IPS DF 6.9 (cell line): ENCODE measurements around the gene MRM3.
A peak's percentile ranks its signal among the peaks of the same experiment; 100 is the strongest.
"Not testable (repeated sequence)": the region's sequence is repeated elsewhere in the genome, so short reads cannot be mapped to it uniquely, and the experiment has no call there.

Experiments
- DNase-seq: peaks from one replicate; pipeline ENCODE4 v3.0.0-alpha.2; 2013; ENCODE audit warnings: low read depth, low spot score
- H3K27ac ChIP-seq: one replicate; pipeline ENCODE4 v1.5.1; 2013; ENCODE audit warnings: low read length, control low read depth
- H3K27me3 ChIP-seq: 2 replicates; pipeline ENCODE4 v1.6.1; 2013; ENCODE audit warnings: mild to moderate bottlenecking, low read length; ENCODE audit not compliant: control insufficient read depth, insufficient read depth
- H3K36me3 ChIP-seq: 2 replicates; pipeline ENCODE4 v1.6.1; 2013; ENCODE audit warnings: low read length; ENCODE audit not compliant: control insufficient read depth, insufficient read depth
- H3K4me1 ChIP-seq: 2 replicates; pipeline ENCODE4 v1.6.1; 2013; ENCODE audit warnings: low read length; ENCODE audit not compliant: control insufficient read depth, insufficient read depth
- H3K4me3 ChIP-seq: 2 replicates; pipeline ENCODE4 v1.5.1; 2013; ENCODE audit warnings: mild to moderate bottlenecking, low read length
- H3K9me3 ChIP-seq: 2 replicates; pipeline ENCODE4 v1.6.1; 2013; ENCODE audit warnings: low read length, inconsistent platforms; ENCODE audit not compliant: control insufficient read depth, insufficient read depth
- WGBS: extraction: QIAGEN DNeasy Blood & Tissue Kit; methylation state at CpG from one replicate; pipeline ENCODE4 v1.1.7; 2013; ENCODE audit warnings: mixed read lengths, missing lambda C conversion rate; ENCODE audit not compliant: insufficient read length, insufficient coverage; 5-methylcytosine and 5-hydroxymethylcytosine counted together

MRM3 gene

GRCh38 chr17:746181-746580 lies 36.0 kb upstream of the MRM3 start:
- peaks cover 38% of the 10 kb centered on the region for H3K36me3 ChIP-seq
- WGBS: no CpG with 5 or more reads among the region's 9 CpGs

DNA sequence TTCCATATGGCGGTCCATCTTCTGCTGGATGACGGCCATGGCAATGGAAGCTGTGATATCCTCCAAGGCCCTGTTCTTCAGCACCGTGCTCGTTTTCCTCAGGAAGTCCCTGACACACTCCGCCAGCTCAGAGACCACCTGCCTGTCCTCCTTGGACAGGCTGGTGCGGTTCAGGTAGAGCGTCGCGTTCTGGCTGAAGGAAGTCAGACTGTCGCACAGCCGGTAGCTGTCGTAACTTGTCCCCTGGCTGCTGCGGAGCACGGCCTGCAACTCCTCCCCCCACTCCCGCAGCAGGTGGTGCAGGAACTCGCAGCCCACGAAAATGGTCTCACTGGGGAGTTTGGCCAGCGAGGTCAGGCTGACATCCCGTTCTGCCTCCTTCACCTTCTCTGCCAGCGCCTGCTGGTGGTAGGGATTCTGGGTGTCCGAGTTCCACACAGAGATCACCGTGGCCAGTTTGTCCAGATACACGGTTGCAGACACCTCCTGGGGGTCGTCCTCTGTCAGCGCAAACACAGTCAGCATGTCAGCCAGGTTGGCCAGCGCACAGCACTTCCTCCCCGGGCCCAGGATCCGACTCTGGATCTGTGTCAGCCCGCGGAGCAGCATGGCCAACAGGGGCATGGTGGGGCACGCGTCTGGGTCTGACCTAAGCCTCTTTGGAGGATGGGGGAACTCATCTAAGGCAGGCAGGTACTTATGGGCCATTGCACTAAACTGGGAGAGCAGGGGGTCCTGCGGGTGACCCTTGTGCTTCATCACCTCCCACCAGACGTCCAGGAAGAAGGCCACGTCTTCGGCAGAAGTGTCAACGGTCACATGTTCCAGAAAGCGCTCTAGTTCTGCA lies 35.1 kb upstream of the MRM3 start:
- Histone ChIP-seq H3K27me3 (no peaks in the 10 kb centered on the region), H3K36me3 (peaks cover 32% of the 10 kb centered on the region), H3K4me3 (no peak overlapping the region), H3K27ac (no peak overlapping the region), H3K9me3 (no peaks in the 10 kb centered on the region), H3K4me1 (no peaks in the 10 kb centered on the region)
- no CpG with 5 or more reads among the region's 38 CpGs for WGBS
- no peak for DNase-seq

More at GRCh38 chr17:746181-746580, 36.0 kb upstream of the MRM3 start:
- no peak for DNase-seq
- no peak overlapping the region for H3K27ac ChIP-seq
- no peaks in the 10 kb centered on the region for H3K27me3 ChIP-seq
- H3K4me1 ChIP-seq: no peaks in the 10 kb centered on the region
- no peak overlapping the region for H3K4me3 ChIP-seq
- no peaks in the 10 kb centered on the region for H3K9me3 ChIP-seq

DNA sequence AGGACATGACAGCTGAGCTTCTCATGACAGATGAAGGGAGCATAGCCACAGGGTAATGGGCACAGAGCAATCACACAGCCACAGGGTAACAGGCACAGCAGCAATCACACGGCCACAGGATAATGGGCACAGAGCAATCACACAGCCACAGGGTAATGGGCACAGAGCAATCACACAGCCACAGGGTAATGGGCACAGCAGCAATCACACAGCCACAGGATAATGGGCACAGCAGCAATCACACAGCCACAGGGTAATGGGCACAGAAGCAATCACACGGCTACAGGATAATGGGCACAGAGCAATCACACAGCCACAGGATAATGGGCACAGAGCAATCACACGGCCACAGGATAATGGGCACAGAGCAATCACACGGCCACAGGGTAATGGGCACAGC lies 33.5 kb upstream of the MRM3 start:
- no CpG with 5 or more reads among the region's 4 CpGs for WGBS
- H3K36me3 ChIP-seq: peaks cover 29% of the 10 kb centered on the region

GRCh38 chr17:749359-749758 lies 32.8 kb upstream of the MRM3 start:
- H3K27ac ChIP-seq, H3K4me3 ChIP-seq, H3K9me3 ChIP-seq, DNase-seq, H3K27me3 ChIP-seq, H3K4me1 ChIP-seq: not testable (repeated sequence)
- WGBS: no CpG with 5 or more reads among the region's 7 CpGs
- H3K36me3 ChIP-seq: peaks cover 29% of the 10 kb centered on the region

More for the DNA sequence above, 33.5 kb upstream of the MRM3 start:
- H3K9me3 ChIP-seq, H3K27ac ChIP-seq, DNase-seq, H3K4me1 ChIP-seq, H3K27me3 ChIP-seq, H3K4me3 ChIP-seq: not testable (repeated sequence)

GRCh38 chr17:750431-751037 lies 31.6 kb upstream of the MRM3 start:
- Histone ChIP-seq H3K36me3 (peaks cover 22% of the 10 kb centered on the region), H3K27me3 (no peaks in the 10 kb centered on the region), H3K27ac (no peak overlapping the region), H3K9me3 (no peaks in the 10 kb centered on the region), H3K4me3 (no peak overlapping the region), H3K4me1 (no peaks in the 10 kb centered on the region; the same call in 1 of the 2 replicates)
- DNase-seq: no peak
- WGBS: no CpG with 5 or more reads among the region's 8 CpGs

GRCh38 chr17:751269-752001 lies 30.7 kb upstream of the MRM3 start:
- Histone ChIP-seq H3K4me3 (peak overlapping the region; percentile 85), H3K36me3 (peaks cover 14% of the 10 kb centered on the region), H3K27ac (no peak overlapping the region), H3K27me3 (no peaks in the 10 kb centered on the region), H3K9me3 (no peaks in the 10 kb centered on the region), H3K4me1 (no peaks in the 10 kb centered on the region; the same call in 1 of the 2 replicates)
- no peak for DNase-seq
- no CpG with 5 or more reads among the region's 49 CpGs for WGBS

DNA sequence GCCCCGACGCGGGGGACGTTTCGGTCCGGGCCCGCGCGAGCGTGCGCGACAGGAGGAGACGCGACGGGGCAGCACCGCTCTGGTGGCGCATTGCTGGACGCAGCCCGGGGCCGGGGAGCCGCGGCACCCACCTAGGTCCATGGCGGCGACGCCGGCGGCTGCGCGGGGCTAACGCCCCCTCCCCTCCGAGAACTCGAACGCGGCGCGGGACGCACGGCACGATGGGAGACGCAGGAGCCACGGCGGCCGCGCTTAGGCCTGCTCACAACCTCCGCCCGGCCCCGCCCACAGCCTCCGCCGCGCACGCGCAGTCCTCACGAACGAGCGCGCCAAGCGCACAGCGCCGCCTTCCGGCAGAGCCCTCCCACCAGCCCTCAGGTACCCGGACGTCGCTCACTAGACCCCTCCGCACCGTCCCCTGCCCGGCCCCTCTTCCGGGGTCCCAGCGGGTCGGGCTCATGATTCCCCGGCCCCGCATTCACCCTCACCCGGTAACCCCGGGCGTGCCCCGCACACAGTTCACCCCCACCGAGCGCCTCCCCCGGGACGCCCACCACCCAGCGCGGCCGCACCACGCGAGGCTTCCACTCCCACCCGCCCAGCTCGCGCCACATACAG lies 30.0 kb upstream of the MRM3 start, which contains the start of gene GEMIN4:
GEMIN4 (minus strand) TSS at position 263 of the 618 bp plus-strand sequence; CDS start at position 141, 122 bp downstream.
- WGBS: no CpG with 5 or more reads among the region's 87 CpGs

DNA sequence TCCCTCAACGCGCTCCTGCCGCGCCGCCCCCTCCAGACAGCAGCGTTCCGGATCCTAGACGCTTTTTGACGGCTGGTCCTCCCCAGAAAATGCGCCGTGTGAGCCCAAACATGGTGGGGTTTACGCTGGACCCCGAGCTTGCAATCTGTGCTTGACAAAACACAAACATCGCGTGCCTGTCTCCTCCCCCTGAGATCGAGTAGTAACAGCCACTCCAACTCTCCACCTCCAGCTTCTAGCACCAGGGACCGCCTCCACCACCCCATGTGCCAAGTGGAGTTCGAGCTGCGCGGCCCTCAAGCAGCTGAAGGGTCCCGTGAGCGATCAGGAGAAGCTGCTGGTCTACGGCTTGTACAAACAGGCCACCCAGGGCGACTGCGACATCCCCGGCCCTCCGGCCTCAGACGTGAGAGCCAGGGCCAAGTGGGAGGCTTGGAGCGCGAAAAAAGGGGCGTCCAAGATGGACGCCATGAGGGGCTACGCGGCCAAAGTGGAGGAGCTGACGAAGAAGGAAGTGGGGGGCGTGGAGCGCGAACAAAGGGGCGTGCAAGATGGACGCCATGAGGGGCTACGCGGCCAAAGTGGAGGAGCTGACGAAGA lies 29.4 kb upstream of the MRM3 start:
- no peaks in the 10 kb centered on the region; the same call in 1 of the 2 replicates for H3K4me1 ChIP-seq
- WGBS: no CpG with 5 or more reads among the region's 43 CpGs
- H3K27ac ChIP-seq: no peak overlapping the region
- no peak for DNase-seq
- no peaks in the 10 kb centered on the region for H3K9me3 ChIP-seq
- H3K36me3 ChIP-seq: peaks cover 1% of the 10 kb centered on the region
- H3K4me3 ChIP-seq: peak overlapping the region; percentile 85; the same call in 1 of the 2 replicates
- no peaks in the 10 kb centered on the region for H3K27me3 ChIP-seq

More for the DNA sequence above, 30.0 kb upstream of the MRM3 start, which contains the start of gene GEMIN4:
- Histone ChIP-seq H3K4me3 (peak within 1 kb of the TSS; percentile 85), H3K4me1 (no peaks in the 10 kb centered on the region; the same call in 1 of the 2 replicates), H3K9me3 (no peaks in the 10 kb centered on the region), H3K36me3 (peaks cover 8% of the 10 kb centered on the region), H3K27ac (no peak within 1 kb of the TSS), H3K27me3 (no peaks in the 10 kb centered on the region)
- DNase-seq: peak; percentile 90

DNA sequence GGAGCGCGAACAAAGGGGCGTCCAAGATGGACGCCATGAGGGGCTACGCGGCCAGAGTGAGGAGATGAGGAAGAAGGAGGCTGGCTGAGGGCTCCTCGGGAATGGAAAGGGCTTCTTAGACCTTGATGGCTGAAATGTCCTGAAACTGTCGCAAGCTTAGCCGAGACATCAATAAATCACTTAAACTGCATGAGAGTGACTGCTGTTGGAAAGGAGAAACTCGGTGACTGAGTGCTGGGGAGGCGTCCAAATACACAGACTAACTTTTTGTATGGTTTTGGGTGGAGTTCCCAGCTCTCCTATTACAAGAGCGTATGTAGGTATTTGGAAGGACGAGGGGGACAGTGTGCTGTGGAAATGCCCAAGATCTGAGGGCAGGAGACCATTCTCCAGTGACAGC lies 28.7 kb upstream of the MRM3 start:
- H3K4me3 ChIP-seq: no peak overlapping the region
- no CpG with 5 or more reads among the region's 13 CpGs for WGBS
- no peaks in the 10 kb centered on the region for H3K27me3 ChIP-seq
- H3K36me3 ChIP-seq: peaks cover 2% of the 10 kb centered on the region; the same call in 1 of the 2 replicates
- no peaks in the 10 kb centered on the region for H3K9me3 ChIP-seq
- no peak overlapping the region for H3K27ac ChIP-seq
- no peak for DNase-seq
- H3K4me1 ChIP-seq: no peaks in the 10 kb centered on the region; the same call in 1 of the 2 replicates
